ENCODE measurements around the gene RPL26.

The RPL26 gene

DNA sequence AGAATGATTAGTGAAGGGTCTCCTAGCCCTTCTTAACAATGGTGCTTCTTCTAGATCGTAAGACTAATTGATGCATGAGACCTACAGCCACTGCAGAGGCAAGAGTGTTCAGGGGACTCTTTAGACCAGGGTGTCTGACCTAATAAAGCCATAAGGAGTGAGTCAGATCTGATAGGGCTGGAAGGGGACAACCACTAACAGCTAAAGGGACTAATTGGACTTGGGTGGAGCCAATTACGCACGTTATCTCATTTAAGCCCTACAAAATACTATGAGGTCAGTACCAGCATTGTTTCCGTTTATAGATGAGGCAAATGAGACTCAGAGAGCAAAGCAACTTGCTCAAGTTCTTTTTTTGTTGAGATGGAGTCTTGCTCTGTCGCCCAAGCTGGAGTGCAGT is 29.1 kb upstream of the RPL26 start:
- TF ChIP-seq EZH2phosphoT487 (IDR thresholded peaks at IDR 0.05; ENCODE audit: low read depth) (no peak), CTCF (IDR thresholded peaks at IDR 0.05; ENCODE audit: low read depth, low read length) (no peak)
- Histone ChIP-seq H3K79me2 (ENCODE audit: low read length) (no peaks in the 10 kb centered on the region), H3K36me3 (replicated peaks; ENCODE audit: low read depth, low read length) (no peaks in the 10 kb centered on the region), H3K4me3 (ENCODE audit: low read length) (no peak overlapping the region), H4K20me1 (ENCODE audit: insufficient read depth, low read length) (no peaks in the 10 kb centered on the region), H3K4me2 (ENCODE audit: low read length) (no peak overlapping the region), H3K9me3 (ENCODE audit: insufficient read depth, low read length) (no peaks in the 10 kb centered on the region), H3K9ac (ENCODE audit: low read length) (no peak overlapping the region), H3K27ac (ENCODE audit: low read length) (no peak overlapping the region), H3K4me1 (ENCODE audit: low read length) (peaks cover 5% of the 10 kb centered on the region), H2AFZ (ENCODE audit: low read depth, low read length) (no peak overlapping the region), H3K27me3 (ENCODE audit: low read depth, low read length) (no peaks in the 10 kb centered on the region)

DNA sequence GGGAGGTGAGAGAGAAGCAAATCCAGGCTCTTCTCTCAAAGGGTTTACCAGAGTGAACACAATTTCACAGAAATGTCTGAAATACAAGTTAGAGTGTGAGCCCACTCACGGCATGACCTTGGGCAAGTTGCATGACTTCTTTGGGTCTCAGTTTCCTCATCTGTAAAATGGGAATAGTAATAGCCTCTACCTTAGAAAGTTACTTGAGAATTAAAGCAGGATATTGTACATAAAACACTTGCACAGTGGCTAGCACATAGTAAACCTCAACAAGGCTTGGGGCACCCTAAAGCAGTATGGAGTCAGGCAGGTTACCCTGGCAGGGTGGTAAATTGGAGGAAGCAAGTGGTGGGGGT is 27.9 kb upstream of the RPL26 start:
- TF ChIP-seq EZH2phosphoT487 (IDR thresholded peaks at IDR 0.05; ENCODE audit: low read depth) (no peak), CTCF (IDR thresholded peaks at IDR 0.05; ENCODE audit: low read depth, low read length) (no peak)
- peak overlapping the region; percentile 88 for H3K4me2 ChIP-seq (ENCODE audit: low read length)

GRCh38 chr17:8409966-8410882 is 27.2 kb upstream of the RPL26 start:
- Histone ChIP-seq H3K27ac (ENCODE audit: low read length) (no peak overlapping the region), H2AFZ (ENCODE audit: low read depth, low read length) (peak overlapping the region; percentile 91), H3K9me3 (ENCODE audit: insufficient read depth, low read length) (no peaks in the 10 kb centered on the region), H4K20me1 (ENCODE audit: insufficient read depth, low read length) (no peaks in the 10 kb centered on the region), H3K4me2 (ENCODE audit: low read length) (peak overlapping the region; percentile 88), H3K27me3 (ENCODE audit: low read depth, low read length) (no peaks in the 10 kb centered on the region), H3K4me3 (ENCODE audit: low read length) (peak overlapping the region; percentile 73), H3K79me2 (ENCODE audit: low read length) (no peaks in the 10 kb centered on the region), H3K9ac (ENCODE audit: low read length) (no peak overlapping the region), H3K4me1 (ENCODE audit: low read length) (peaks cover 5% of the 10 kb centered on the region), H3K36me3 (replicated peaks; ENCODE audit: low read depth, low read length) (no peaks in the 10 kb centered on the region)
- peak; percentile 80 for TF ChIP-seq CTCF (IDR thresholded peaks at IDR 0.05; ENCODE audit: low read depth, low read length)
- TF ChIP-seq EZH2phosphoT487 (IDR thresholded peaks at IDR 0.05; ENCODE audit: low read depth), result no peak

More for the DNA sequence above, 27.9 kb upstream of the RPL26 start:
- H3K79me2 ChIP-seq (ENCODE audit: low read length), result no peaks in the 10 kb centered on the region
- H2AFZ ChIP-seq (ENCODE audit: low read depth, low read length), result peak overlapping the region; percentile 91; the same call in 1 of the 2 replicates
- no peak overlapping the region for H3K27ac ChIP-seq (ENCODE audit: low read length)
- H3K9ac ChIP-seq (ENCODE audit: low read length), result no peak overlapping the region
- peaks cover 5% of the 10 kb centered on the region for H3K4me1 ChIP-seq (ENCODE audit: low read length)
- H3K9me3 ChIP-seq (ENCODE audit: insufficient read depth, low read length), result no peaks in the 10 kb centered on the region
- no peaks in the 10 kb centered on the region for H3K27me3 ChIP-seq (ENCODE audit: low read depth, low read length)
- H3K36me3 ChIP-seq (replicated peaks; ENCODE audit: low read depth, low read length), result no peaks in the 10 kb centered on the region
- H3K4me3 ChIP-seq (ENCODE audit: low read length), result peak overlapping the region; percentile 73
- H4K20me1 ChIP-seq (ENCODE audit: insufficient read depth, low read length), result no peaks in the 10 kb centered on the region

- no peaks in the 10 kb centered on the region for H3K9me3 ChIP-seq (ENCODE audit: insufficient read depth, low read length)
- no peak overlapping the region for H3K4me3 ChIP-seq (ENCODE audit: low read length)
- H3K27me3 ChIP-seq (ENCODE audit: low read depth, low read length), result no peaks in the 10 kb centered on the region
- no peak overlapping the region for H2AFZ ChIP-seq (ENCODE audit: low read depth, low read length)
- no peak for TF ChIP-seq EZH2phosphoT487 (IDR thresholded peaks at IDR 0.05; ENCODE audit: low read depth)
- TF ChIP-seq CTCF (IDR thresholded peaks at IDR 0.05; ENCODE audit: low read depth, low read length), result no peak
- no peak overlapping the region for H3K9ac ChIP-seq (ENCODE audit: low read length)
- H3K4me2 ChIP-seq (ENCODE audit: low read length), result no peak overlapping the region
- H3K79me2 ChIP-seq (ENCODE audit: low read length), result no peaks in the 10 kb centered on the region
- H3K4me1 ChIP-seq (ENCODE audit: low read length), result peaks cover 5% of the 10 kb centered on the region
- no peaks in the 10 kb centered on the region for H3K36me3 ChIP-seq (replicated peaks; ENCODE audit: low read depth, low read length)
- no peaks in the 10 kb centered on the region for H4K20me1 ChIP-seq (ENCODE audit: insufficient read depth, low read length)
- H3K27ac ChIP-seq (ENCODE audit: low read length), result no peak overlapping the region
These were observed 25.4 kb upstream of the RPL26 start for GRCh38 chr17:8408371-8408770.

All from OCI-LY3 (cell line).